H1 (cell line): ENCODE measurements around the gene NPFFR1. TPM values are rescaled to one million over a fixed set of nuclear protein-coding genes. Genes with fewer than 3 reads are reported as not detected.

Experiments
- CTCF ChIA-PET: fragments of 300-600 bp; sonication (Branson Sonifier 250); formaldehyde crosslinking; loops from one replicate; lab custom pipeline; 2021; ENCODE audit not compliant: partially characterized antibody; lab: Charles Lee
- POLR2A ChIA-PET: fragments of 300-600 bp; sonication (Branson Sonifier 250); formaldehyde crosslinking; loops from one replicate; lab custom pipeline; 2021; ENCODE audit warnings: inconsistent platforms; ENCODE audit not compliant: partially characterized antibody; lab: Charles Lee
- DNase-seq, 2 experiments: peaks; one replicate each; pipeline versions ENCODE4 v3.0.0 to v3.0.0-alpha.2; 2010 to 2022; ENCODE audit warnings: low spot score in 2 of 2, low read depth in 1 of 2, mixed read lengths in 1 of 2
- FAIRE-seq: peaks from 2 replicates; lab custom pipeline; 2011; peaks lifted over from hg19 to GRCh38; lab: Jason Lieb, UNC
- H2AFZ ChIP-seq: 2 replicates; pipeline ENCODE4 v1.8.1; 2012; ENCODE audit warnings: low read length, inconsistent platforms
- H2AK5ac ChIP-seq: 2 replicates; pipeline ENCODE4 v1.6.1; 2013; ENCODE audit warnings: low read depth, low read length
- H2BK120ac ChIP-seq: replicated peaks from 2 replicates; pipeline ENCODE3; 2013; ENCODE audit warnings: low read depth, low read length, inconsistent platforms
- H2BK12ac ChIP-seq: 2 replicates; pipeline ENCODE4 v1.6.1; 2013; ENCODE audit warnings: low read depth, low read length
- H2BK15ac ChIP-seq: 2 replicates; pipeline ENCODE4 v1.6.1; 2013; ENCODE audit warnings: low read length
- H2BK20ac ChIP-seq: 2 replicates; pipeline ENCODE4 v1.6.1; 2013; ENCODE audit warnings: low read length
- H2BK5ac ChIP-seq: 2 replicates; pipeline ENCODE4 v1.6.1; 2013; ENCODE audit warnings: low read depth, low read length
- H3K14ac ChIP-seq: 2 replicates; pipeline ENCODE4 v1.6.1; 2013; ENCODE audit warnings: inconsistent platforms; ENCODE audit not compliant: insufficient read length
- H3K18ac ChIP-seq: 2 replicates; pipeline ENCODE4 v1.6.1; 2013; ENCODE audit warnings: low read length; ENCODE audit errors: extremely low read depth
- H3K23ac ChIP-seq: 2 replicates; pipeline ENCODE4 v1.6.1; 2013; ENCODE audit warnings: inconsistent platforms; ENCODE audit not compliant: insufficient read length
- H3K23me2 ChIP-seq: 2 replicates; pipeline ENCODE4 v1.6.1; 2013; ENCODE audit warnings: low read depth, low read length
- H3K27ac ChIP-seq: 2 replicates; pipeline ENCODE4 v1.6.1; 2011; ENCODE audit warnings: low read depth, low read length, inconsistent platforms
- H3K27me3 ChIP-seq, 4 experiments: replicated peaks in 1 of 4; 1 replicate in 1 of 4; 2 replicates in 3 of 4; pipeline versions ENCODE4 v1.6.1 to v1.8.1; 2011 to 2013; ENCODE audit warnings: low read length in 3 of 4, mild to moderate bottlenecking in 3 of 4, inconsistent platforms in 2 of 4, mixed read lengths in 2 of 4, moderate library complexity in 1 of 4; ENCODE audit not compliant: control insufficient read depth in 3 of 4, insufficient read depth in 3 of 4; ENCODE audit errors: extremely low read depth in 1 of 4
- H3K36me3 ChIP-seq, 4 experiments: 2 replicates each; pipeline versions ENCODE4 v1.6.1 to v1.8.1; 2011 to 2013; ENCODE audit warnings: mild to moderate bottlenecking in 4 of 4, low read length in 3 of 4, moderate library complexity in 2 of 4, control low read depth in 1 of 4, inconsistent platforms in 1 of 4; ENCODE audit not compliant: insufficient read depth in 4 of 4, control insufficient read depth in 2 of 4
- H3K4ac ChIP-seq: replicated peaks from 2 replicates; pipeline ENCODE3; 2013; ENCODE audit warnings: low read length, low read depth, mixed read lengths, inconsistent platforms; ENCODE audit not compliant: insufficient read length
- H3K4me1 ChIP-seq, 4 experiments: replicated peaks in 1 of 4; 1 replicate in 1 of 4; 2 replicates in 3 of 4; pipeline versions ENCODE4 v1.6.1 to v1.8.1; 2011 to 2013; ENCODE audit warnings: low read length in 3 of 4, inconsistent platforms in 2 of 4, mixed read lengths in 1 of 4; ENCODE audit not compliant: insufficient read depth in 4 of 4, control insufficient read depth in 3 of 4
- H3K4me2 ChIP-seq, 2 experiments: 2 replicates each; pipeline versions ENCODE4 v1.6.1 to v1.8.1; 2011 to 2013; ENCODE audit warnings: low read depth in 2 of 2, low read length in 2 of 2, control low read depth in 1 of 2, inconsistent platforms in 1 of 2, mild to moderate bottlenecking in 1 of 2; ENCODE audit not compliant: insufficient read depth in 1 of 2
- H3K4me3 ChIP-seq, 4 experiments: fragments of 200-600, 300-600 bp in 1 of 4; sonication (generic), shearing (Covaris generic), sonication (Bioruptor Twin) in 1 of 4; 2 replicates each; pipeline versions ENCODE4 v1.5.1 to v1.8.1; 2011 to 2016; ENCODE audit warnings: low read length in 4 of 4, low read depth in 3 of 4, control low read depth in 2 of 4, inconsistent platforms in 2 of 4, mild to moderate bottlenecking in 2 of 4, mixed read lengths in 1 of 4, moderate library complexity in 1 of 4; ENCODE audit not compliant: insufficient read depth in 2 of 4; ENCODE audit errors: extremely low read depth in 1 of 4
- H3K56ac ChIP-seq: replicated peaks from 2 replicates; pipeline ENCODE3; 2013; ENCODE audit warnings: low read depth, mild to moderate bottlenecking, mixed read lengths, low read length, inconsistent platforms; ENCODE audit not compliant: insufficient read length
- H3K79me1 ChIP-seq: 2 replicates; pipeline ENCODE4 v1.6.1; 2013; ENCODE audit warnings: low read depth, low read length, control low read depth
- H3K79me2 ChIP-seq, 2 experiments: 2 replicates each; pipeline versions ENCODE4 v1.6.1 to v1.8.1; 2012 to 2013; ENCODE audit warnings: low read length in 2 of 2, mild to moderate bottlenecking in 2 of 2, inconsistent platforms in 1 of 2; ENCODE audit not compliant: insufficient read depth in 2 of 2, control insufficient read depth in 1 of 2
- H3K9ac ChIP-seq, 4 experiments: replicated peaks in 1 of 4; 1 replicate in 1 of 4; 2 replicates in 3 of 4; pipeline versions ENCODE4 v1.6.1 to v1.8.1; 2011 to 2013; ENCODE audit warnings: low read depth in 3 of 4, low read length in 3 of 4, control low read depth in 2 of 4, mild to moderate bottlenecking in 2 of 4, moderate library complexity in 2 of 4, inconsistent platforms in 1 of 4; ENCODE audit errors: extremely low read depth in 1 of 4
- H3K9me3 ChIP-seq, 2 experiments: 2 replicates each; pipeline versions ENCODE4 v1.6.1 to v1.8.1; 2012 to 2013; ENCODE audit warnings: mild to moderate bottlenecking in 2 of 2, moderate library complexity in 2 of 2, control low read depth in 1 of 2, inconsistent platforms in 1 of 2, low read depth in 1 of 2, low read length in 1 of 2, mixed read lengths in 1 of 2; ENCODE audit not compliant: insufficient read depth in 2 of 2
- H4K20me1 ChIP-seq, 2 experiments: replicated peaks in 1 of 2; 2 replicates each; pipeline versions ENCODE3 to v1.8.1; 2011 to 2013; ENCODE audit warnings: inconsistent platforms in 2 of 2, low read length in 2 of 2, mild to moderate bottlenecking in 1 of 2; ENCODE audit not compliant: insufficient read depth in 2 of 2, control insufficient read depth in 1 of 2
- H4K5ac ChIP-seq: 2 replicates; pipeline ENCODE4 v1.6.1; 2013; ENCODE audit warnings: low read length, low read depth, mixed read lengths, inconsistent platforms; ENCODE audit not compliant: insufficient read length
- H4K8ac ChIP-seq: 2 replicates; pipeline ENCODE4 v1.8.0; 2013; ENCODE audit warnings: mild to moderate bottlenecking, moderate library complexity, low read length, inconsistent platforms; ENCODE audit not compliant: insufficient read depth; ENCODE audit errors: extremely low read depth
- H4K91ac ChIP-seq: replicated peaks from 2 replicates; pipeline ENCODE3; 2013; ENCODE audit warnings: low read length, mixed read lengths, inconsistent platforms; ENCODE audit not compliant: insufficient read length
- BCL11A ChIP-seq, 2 experiments: IDR thresholded peaks; one replicate each; pipeline ENCODE4 v1.6.1; 2011; ENCODE audit warnings: low read depth in 2 of 2, low read length in 2 of 2, mild to moderate bottlenecking in 2 of 2
- CHD1 ChIP-seq: IDR thresholded peaks from 2 replicates; pipeline ENCODE4 v1.6.1; 2012; ENCODE audit warnings: low read depth, low read length, improper control_type of control experiment
- E2F6 ChIP-seq: IDR thresholded peaks from 2 replicates; pipeline ENCODE4 v1.6.1; 2012; ENCODE audit warnings: inconsistent platforms
- NRF1 ChIP-seq: IDR thresholded peaks from 2 replicates; pipeline ENCODE4 v1.6.1; 2011; ENCODE audit warnings: mild to moderate bottlenecking, low read depth, low read length, improper control_type of control experiment
- SP1 ChIP-seq: IDR thresholded peaks from 2 replicates; pipeline ENCODE4 v1.6.1; 2011; ENCODE audit warnings: low read depth, low read length
- SP4 ChIP-seq: IDR thresholded peaks from 2 replicates; pipeline ENCODE4 v1.6.1; 2012; ENCODE audit warnings: low read length, inconsistent platforms
- WGBS, 2 experiments: shearing (Covaris generic) in 1 of 2; methylation state at CpG; one replicate each; pipeline versions ENCODE4 v1.1.6 to v1.1.7; 2013 to 2015; ENCODE audit warnings: low lambda C conversion rate in 2 of 2, mixed read lengths in 2 of 2, inconsistent platforms in 1 of 2, low coverage in 1 of 2, missing lambda C conversion rate in 1 of 2; ENCODE audit not compliant: insufficient replicate concordance in 2 of 2, insufficient coverage in 1 of 2, insufficient read length in 1 of 2; ENCODE audit errors: extremely low coverage in 1 of 2, missing lambda C conversion rate in 1 of 2; 5-methylcytosine and 5-hydroxymethylcytosine counted together
- polyA plus RNA-seq, 7 experiments: library from polyadenylated mRNA; depleted of rRNA in 3 of 7; stranded (reverse) in 5 of 7; unstranded in 2 of 7; fragments of >200 nt in 5 of 7; fragments of 200-250 nt in 2 of 7; gene quantifications; 1 replicate in 5 of 7; 2 replicates in 1 of 7; 4 replicates in 1 of 7; pipeline versions ENCODE4 v1.2.1 to v1.2.3, GENCODE V29; 2011 to 2013; ENCODE audit warnings: missing spikeins in 2 of 7, mixed read lengths in 2 of 7
- total RNA-seq: library from RNA; stranded (reverse); fragmentation: NEBNext Ultra II Directional; extraction: Animal tissue kit (Norgen Biotek cat#: 25700); gene quantifications from 2 replicates; pipeline ENCODE4 v1.2.1, GENCODE V29; 2021

NPFFR1 gene
- total and polyA plus RNA-seq, 2 of the 8 experiments (the other 6 are each of a cell fraction or from before 2014, with no cell fraction given) = 0.02 to 0.06 TPM

GRCh38 chr10:70315276-70315675 is 31.5 kb upstream of the NPFFR1 start:
- no peaks in the 10 kb centered on the region for H3K36me3 ChIP-seq
- no peak overlapping the region for H3K4me3 ChIP-seq
- no peak overlapping the region for H3K4me2 ChIP-seq
- no peaks in the 10 kb centered on the region for H3K79me1 ChIP-seq
- no peak for FAIRE-seq
- no peaks in the 10 kb centered on the region for H3K27me3 ChIP-seq
- TF ChIP-seq SP1 (no peak), E2F6 (no peak), BCL11A (IDR thresholded peaks at IDR 0.05; ENCODE audit: low read depth in 2 of 2, low read length in 2 of 2) (no peak), SP4 (no peak), NRF1 (no peak), CHD1 (no peak)
- no peaks in the 10 kb centered on the region for H3K4me1 ChIP-seq
- no peaks in the 10 kb centered on the region for H3K23me2 ChIP-seq
- 86% methylated on average over 2 of the region's 2 CpGs; no CpG with 5 or more reads in 1 of the 2 experiments for WGBS, 2 experiments
- H3K4ac ChIP-seq = no peak overlapping the region
- ChIA-PET CTCF (interaction anchor here (0.8 to 1.8 kb wide), 6 partner anchors 8 to 63 kb away, joined by 3 to 7 read pairs (median 3); no protein-coding TSS in a partner anchor), POLR2A (no interaction called here)
- no peaks in the 10 kb centered on the region for H3K79me2 ChIP-seq
- no peak overlapping the region for H2BK15ac ChIP-seq
- no peak overlapping the region for H2AK5ac ChIP-seq
- H4K5ac ChIP-seq = no peak overlapping the region
- no peak overlapping the region for H4K8ac ChIP-seq
- H2BK5ac ChIP-seq = no peak overlapping the region
- no peak overlapping the region for H3K18ac ChIP-seq
- peaks cover 0 to 2% of the 10 kb centered on the region in 2 experiments for H4K20me1 ChIP-seq
- no peak overlapping the region for H3K27ac ChIP-seq
- H3K23ac ChIP-seq = no peak overlapping the region
- no peak overlapping the region for H2BK120ac ChIP-seq
- no peak for DNase-seq
- no peak overlapping the region for H2BK12ac ChIP-seq
- H3K14ac ChIP-seq = no peak overlapping the region
- H3K9me3 ChIP-seq = no peaks in the 10 kb centered on the region
- H4K91ac ChIP-seq = no peak overlapping the region
- no peak overlapping the region for H3K56ac ChIP-seq
- H3K9ac ChIP-seq = no peak overlapping the region
- no peak overlapping the region for H2BK20ac ChIP-seq
- H2AFZ ChIP-seq = no peak overlapping the region
